ENCODE measurements around the gene MYO10.
"Not testable (repeated sequence)": the region's sequence is repeated elsewhere in the genome, so short reads cannot be mapped to it uniquely, and the experiment has no call there.

DNA sequence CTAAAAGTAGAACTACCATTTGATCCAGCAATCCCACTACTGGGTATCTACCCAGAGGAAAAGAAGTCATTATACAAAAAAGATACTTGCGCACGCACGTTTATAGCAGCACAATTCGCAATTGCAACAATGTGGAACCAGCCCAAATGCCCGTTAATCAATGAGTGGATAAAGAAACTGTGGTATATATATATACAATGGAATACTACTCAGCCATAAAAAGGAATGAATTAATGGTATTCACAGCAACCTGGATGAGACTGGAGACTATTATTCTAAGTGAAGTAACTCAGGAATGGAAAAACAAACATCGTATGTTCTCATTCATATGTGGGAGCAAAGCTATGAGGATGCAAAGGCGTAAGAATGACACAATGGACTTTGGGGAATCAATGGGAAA is 104.8 kb downstream of the MYO10 start:
- TF ChIP-seq CTCF (conservative IDR thresholded peaks at IDR 0.05; ENCODE audit: low read length); EZH2phosphoT487 (IDR thresholded peaks at IDR 0.05; ENCODE audit: borderline replicate concordance, low read depth, low read length): not testable (repeated sequence)

Measured in OCI-LY7 (cell line).